ENCODE data around the gene DHX35.

DNA sequence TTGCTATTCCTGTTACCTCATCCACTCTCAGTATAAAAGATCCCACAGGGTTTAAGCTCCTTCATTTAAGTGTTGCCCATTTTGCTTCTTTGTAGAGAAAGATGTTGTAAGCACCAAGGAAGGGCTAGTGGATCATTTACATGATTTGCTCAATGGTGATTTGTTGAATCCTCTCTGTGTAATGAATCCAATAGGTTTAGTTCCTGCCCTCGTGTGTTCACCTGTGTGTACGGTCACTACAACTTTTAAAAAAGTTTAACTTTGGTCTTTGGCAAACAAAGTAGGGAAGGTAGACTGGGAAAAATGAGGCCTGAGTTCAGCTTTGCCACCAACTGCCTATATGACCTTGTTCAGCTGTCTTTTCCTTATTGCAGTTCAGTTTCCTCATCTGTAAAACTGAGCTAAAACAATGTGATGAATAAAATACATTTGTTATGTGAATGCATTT lies 51.5 kb downstream of the DHX35 start:
- TF ChIP-seq, protein P1, sequence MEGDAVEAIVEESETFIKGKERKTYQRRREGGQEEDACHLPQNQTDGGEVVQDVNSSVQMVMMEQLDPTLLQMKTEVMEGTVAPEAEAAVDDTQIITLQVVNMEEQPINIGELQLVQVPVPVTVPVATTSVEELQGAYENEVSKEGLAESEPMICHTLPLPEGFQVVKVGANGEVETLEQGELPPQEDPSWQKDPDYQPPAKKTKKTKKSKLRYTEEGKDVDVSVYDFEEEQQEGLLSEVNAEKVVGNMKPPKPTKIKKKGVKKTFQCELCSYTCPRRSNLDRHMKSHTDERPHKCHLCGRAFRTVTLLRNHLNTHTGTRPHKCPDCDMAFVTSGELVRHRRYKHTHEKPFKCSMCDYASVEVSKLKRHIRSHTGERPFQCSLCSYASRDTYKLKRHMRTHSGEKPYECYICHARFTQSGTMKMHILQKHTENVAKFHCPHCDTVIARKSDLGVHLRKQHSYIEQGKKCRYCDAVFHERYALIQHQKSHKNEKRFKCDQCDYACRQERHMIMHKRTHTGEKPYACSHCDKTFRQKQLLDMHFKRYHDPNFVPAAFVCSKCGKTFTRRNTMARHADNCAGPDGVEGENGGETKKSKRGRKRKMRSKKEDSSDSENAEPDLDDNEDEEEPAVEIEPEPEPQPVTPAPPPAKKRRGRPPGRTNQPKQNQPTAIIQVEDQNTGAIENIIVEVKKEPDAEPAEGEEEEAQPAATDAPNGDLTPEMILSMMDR (conservative IDR thresholded peaks at IDR 0.05), result no peak
- no peak for TF ChIP-seq ZFX (IDR thresholded peaks at IDR 0.05)
